ENCODE measurements around the gene DTD1.

DNA sequence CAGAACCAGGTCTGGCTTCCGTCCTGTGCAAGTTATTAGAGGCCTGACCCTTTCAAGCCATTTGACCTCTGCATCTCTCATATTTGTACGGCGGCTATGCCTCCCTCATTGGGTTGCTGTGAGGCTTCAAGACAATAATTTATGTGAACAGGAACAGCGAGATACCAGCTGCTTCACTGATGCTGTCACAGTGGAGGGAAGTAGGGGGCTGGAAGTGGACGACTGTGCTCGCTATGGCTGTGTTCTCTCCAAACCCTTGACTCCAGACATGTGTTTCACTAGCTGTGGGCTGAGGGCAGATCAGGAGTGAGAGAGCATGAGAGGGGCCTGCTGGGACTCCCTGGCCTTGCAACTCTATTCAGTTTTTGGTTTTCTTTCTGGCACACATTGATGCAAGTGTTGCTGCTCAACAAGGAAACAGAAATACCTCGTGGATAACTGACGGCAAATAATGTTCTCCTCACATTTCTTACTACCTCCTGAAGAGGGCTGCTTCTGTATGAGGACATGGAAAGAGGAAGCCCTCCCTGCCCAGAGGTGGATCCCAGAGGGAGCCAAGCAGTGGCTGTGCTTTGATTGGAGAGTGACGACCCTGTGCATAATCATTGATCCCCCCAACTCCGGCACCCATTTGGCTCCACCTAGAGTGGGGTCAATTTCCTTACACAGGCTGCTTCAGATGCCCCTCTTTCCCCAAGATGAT lies 191.0 kb downstream of the DTD1 start:
- TF ChIP-seq, protein P1, sequence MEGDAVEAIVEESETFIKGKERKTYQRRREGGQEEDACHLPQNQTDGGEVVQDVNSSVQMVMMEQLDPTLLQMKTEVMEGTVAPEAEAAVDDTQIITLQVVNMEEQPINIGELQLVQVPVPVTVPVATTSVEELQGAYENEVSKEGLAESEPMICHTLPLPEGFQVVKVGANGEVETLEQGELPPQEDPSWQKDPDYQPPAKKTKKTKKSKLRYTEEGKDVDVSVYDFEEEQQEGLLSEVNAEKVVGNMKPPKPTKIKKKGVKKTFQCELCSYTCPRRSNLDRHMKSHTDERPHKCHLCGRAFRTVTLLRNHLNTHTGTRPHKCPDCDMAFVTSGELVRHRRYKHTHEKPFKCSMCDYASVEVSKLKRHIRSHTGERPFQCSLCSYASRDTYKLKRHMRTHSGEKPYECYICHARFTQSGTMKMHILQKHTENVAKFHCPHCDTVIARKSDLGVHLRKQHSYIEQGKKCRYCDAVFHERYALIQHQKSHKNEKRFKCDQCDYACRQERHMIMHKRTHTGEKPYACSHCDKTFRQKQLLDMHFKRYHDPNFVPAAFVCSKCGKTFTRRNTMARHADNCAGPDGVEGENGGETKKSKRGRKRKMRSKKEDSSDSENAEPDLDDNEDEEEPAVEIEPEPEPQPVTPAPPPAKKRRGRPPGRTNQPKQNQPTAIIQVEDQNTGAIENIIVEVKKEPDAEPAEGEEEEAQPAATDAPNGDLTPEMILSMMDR (IDR thresholded peaks at IDR 0.05): no peak
- no peak for TF ChIP-seq POLR2A (IDR thresholded peaks at IDR 0.05)

All from heart left ventricle (tissue), 13 donors.